ENCODE data around the gene TOR1AIP1. TPM values are rescaled to one million over a fixed set of nuclear protein-coding genes. Genes with fewer than 3 reads are reported as not detected.
"Not testable (repeated sequence)": the region's sequence is repeated elsewhere in the genome, so short reads cannot be mapped to it uniquely, and the experiment has no call there.

Gene TOR1AIP1
- total RNA-seq, 2 donors from 2014 or later, result 61.8 to 62.0 TPM

- H3K36me3 Mint-ChIP-seq (ENCODE audit: low read depth), result no peaks in the 10 kb centered on the region
- H3K27ac Mint-ChIP-seq, result no peak overlapping the region
- H3K4me1 Mint-ChIP-seq, result no peaks in the 10 kb centered on the region
- H3K9me3 Mint-ChIP-seq, result no peaks in the 10 kb centered on the region
- no peak overlapping the region for H3K4me3 Mint-ChIP-seq
- ATAC-seq (replicated peaks), result no peak
- peaks cover 13% of the 10 kb centered on the region for H3K27me3 Mint-ChIP-seq
Observed at GRCh38 chr1:179938752-179939151, 56.7 kb downstream of the TOR1AIP1 start.

GRCh38 chr1:179939941-179940340, 57.9 kb downstream of the TOR1AIP1 start:
- Mint-ChIP-seq H3K27me3 (peaks cover 8% of the 10 kb centered on the region), H3K4me3 (no peak overlapping the region), H3K27ac (no peak overlapping the region), H3K36me3 (ENCODE audit: low read depth) (no peaks in the 10 kb centered on the region), H3K4me1 (no peaks in the 10 kb centered on the region), H3K9me3 (no peaks in the 10 kb centered on the region)
- no peak for ATAC-seq (replicated peaks)

- H3K9me3 Mint-ChIP-seq, result no peaks in the 10 kb centered on the region
- H3K36me3 Mint-ChIP-seq (ENCODE audit: low read depth), result no peaks in the 10 kb centered on the region
- H3K27me3 Mint-ChIP-seq, result peaks cover 7% of the 10 kb centered on the region
- no peak overlapping the region for H3K4me3 Mint-ChIP-seq
- H3K4me1 Mint-ChIP-seq, result no peaks in the 10 kb centered on the region
- H3K27ac Mint-ChIP-seq, result no peak overlapping the region
- ATAC-seq (replicated peaks), result no peak
Observed at GRCh38 chr1:179941454-179941853, 59.4 kb downstream of the TOR1AIP1 start.

DNA sequence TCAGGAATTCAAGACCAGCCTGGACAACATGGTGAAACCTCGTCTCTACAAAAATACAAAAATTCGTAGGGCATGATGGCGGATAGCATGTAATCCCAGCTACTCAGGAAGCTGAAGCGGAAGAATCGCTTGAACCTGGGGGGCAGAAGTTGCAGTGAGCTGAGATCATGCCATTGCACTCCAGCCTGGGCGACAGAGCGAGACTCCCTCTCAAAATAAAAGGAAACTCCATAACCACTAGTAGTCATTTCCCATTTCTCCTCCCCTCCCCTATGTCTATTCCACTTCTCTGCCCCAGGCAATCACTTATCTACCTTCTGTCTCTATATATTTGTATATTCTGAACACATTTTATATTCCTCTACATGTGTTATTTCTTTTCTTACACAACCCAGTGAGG, 68.6 kb downstream of the TOR1AIP1 start:
- no peak overlapping the region for H3K4me3 Mint-ChIP-seq
- no peaks in the 10 kb centered on the region for H3K36me3 Mint-ChIP-seq (ENCODE audit: low read depth)
- ATAC-seq (replicated peaks), result no peak
- H3K27me3 Mint-ChIP-seq, result no peaks in the 10 kb centered on the region
- no peaks in the 10 kb centered on the region for H3K9me3 Mint-ChIP-seq
- H3K4me1 Mint-ChIP-seq, result peaks cover 12% of the 10 kb centered on the region
- H3K27ac Mint-ChIP-seq, result no peak overlapping the region

DNA sequence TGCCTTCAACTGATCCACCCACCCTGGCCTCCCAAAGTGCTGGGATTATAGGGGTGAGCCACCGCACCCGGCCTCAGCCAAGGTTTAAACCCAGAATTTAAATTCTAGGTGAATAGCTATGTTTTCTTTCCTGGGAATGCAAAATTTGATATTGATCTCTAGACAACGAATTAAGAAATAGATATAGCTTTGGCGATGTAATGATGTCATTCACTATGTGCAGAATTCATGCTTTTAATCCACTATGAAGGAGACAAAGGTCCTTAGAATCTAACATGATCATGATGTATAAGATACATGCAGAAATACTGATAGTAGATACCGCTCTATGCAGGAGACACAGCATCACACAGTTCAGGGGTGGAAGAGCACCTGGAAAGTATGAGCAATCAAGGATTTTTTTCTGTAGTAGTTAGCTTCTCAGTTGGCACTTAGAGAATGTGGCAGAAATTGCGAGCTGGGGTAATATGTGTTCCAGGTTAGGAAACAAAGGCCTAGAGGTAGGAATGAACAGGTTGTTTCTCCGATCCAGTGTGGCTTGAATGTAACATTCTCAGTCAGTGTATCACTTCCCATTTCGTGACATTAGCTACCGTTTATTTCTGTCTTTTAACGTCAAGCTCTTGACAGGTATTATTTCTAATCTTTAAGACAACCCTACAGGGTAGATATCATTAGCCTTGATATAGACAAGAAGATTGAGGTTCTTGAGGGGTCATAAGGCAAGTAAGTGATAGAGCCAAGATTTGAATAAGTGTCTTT, 69.5 kb downstream of the TOR1AIP1 start:
- H3K36me3 Mint-ChIP-seq (ENCODE audit: low read depth), result no peaks in the 10 kb centered on the region
- H3K27ac Mint-ChIP-seq, result peak overlapping the region; percentile 89
- no peak for ATAC-seq (replicated peaks)
- H3K4me3 Mint-ChIP-seq, result peak overlapping the region; percentile 88
- H3K27me3 Mint-ChIP-seq, result no peaks in the 10 kb centered on the region
- H3K9me3 Mint-ChIP-seq, result no peaks in the 10 kb centered on the region
- H3K4me1 Mint-ChIP-seq, result peaks cover 18% of the 10 kb centered on the region

GRCh38 chr1:179952186-179952585, 70.1 kb downstream of the TOR1AIP1 start:
- Mint-ChIP-seq H3K36me3 (ENCODE audit: low read depth) (no peaks in the 10 kb centered on the region), H3K4me3 (peak overlapping the region; percentile 88), H3K27me3 (no peaks in the 10 kb centered on the region), H3K4me1 (peaks cover 21% of the 10 kb centered on the region), H3K9me3 (no peaks in the 10 kb centered on the region), H3K27ac (peak overlapping the region; percentile 89)
- no peak for ATAC-seq (replicated peaks)

GRCh38 chr1:179953974-179954492, 71.9 kb downstream of the TOR1AIP1 start:
- Mint-ChIP-seq H3K27me3 (no peaks in the 10 kb centered on the region), H3K36me3 (ENCODE audit: low read depth) (no peaks in the 10 kb centered on the region), H3K9me3 (no peaks in the 10 kb centered on the region), H3K4me1 (peaks cover 24% of the 10 kb centered on the region), H3K4me3 (peak overlapping the region; percentile 88), H3K27ac (peak overlapping the region; percentile 89)
- peak; percentile 38 for ATAC-seq (replicated peaks)

GRCh38 chr1:179954493-179955286, 72.6 kb downstream of the TOR1AIP1 start, which contains the start of gene CEP350:
TSS of gene CEP350 (plus strand) at chr1:179954810. CDS start at chr1:179986182, 31,372 bp downstream.
- peak; percentile 93 for ATAC-seq (replicated peaks)
- no peaks in the 10 kb centered on the region for H3K36me3 Mint-ChIP-seq (ENCODE audit: low read depth)
- H3K4me3 Mint-ChIP-seq, result peak within 1 kb of the TSS; percentile 88
- peaks cover 24% of the 10 kb centered on the region for H3K4me1 Mint-ChIP-seq
- peak within 1 kb of the TSS; percentile 89 for H3K27ac Mint-ChIP-seq
- H3K9me3 Mint-ChIP-seq, result no peaks in the 10 kb centered on the region
- no peaks in the 10 kb centered on the region for H3K27me3 Mint-ChIP-seq

- no peaks in the 10 kb centered on the region for H3K27me3 Mint-ChIP-seq
- peak overlapping the region; percentile 88 for H3K4me3 Mint-ChIP-seq
- H3K9me3 Mint-ChIP-seq, result no peaks in the 10 kb centered on the region
- no peaks in the 10 kb centered on the region for H3K36me3 Mint-ChIP-seq (ENCODE audit: low read depth)
- peaks cover 24% of the 10 kb centered on the region for H3K4me1 Mint-ChIP-seq
- H3K27ac Mint-ChIP-seq, result peak overlapping the region; percentile 89
- ATAC-seq (replicated peaks), result peak; percentile 1
Observed at GRCh38 chr1:179955287-179955680, 73.2 kb downstream of the TOR1AIP1 start.

- Mint-ChIP-seq H3K36me3 (ENCODE audit: low read depth) (no peaks in the 10 kb centered on the region), H3K27me3 (no peaks in the 10 kb centered on the region), H3K9me3 (no peaks in the 10 kb centered on the region), H3K4me3 (peak overlapping the region; percentile 88), H3K4me1 (peaks cover 24% of the 10 kb centered on the region), H3K27ac (peak overlapping the region; percentile 89)
- ATAC-seq (replicated peaks), result no peak
Observed at GRCh38 chr1:179955731-179956130, 73.6 kb downstream of the TOR1AIP1 start.

DNA sequence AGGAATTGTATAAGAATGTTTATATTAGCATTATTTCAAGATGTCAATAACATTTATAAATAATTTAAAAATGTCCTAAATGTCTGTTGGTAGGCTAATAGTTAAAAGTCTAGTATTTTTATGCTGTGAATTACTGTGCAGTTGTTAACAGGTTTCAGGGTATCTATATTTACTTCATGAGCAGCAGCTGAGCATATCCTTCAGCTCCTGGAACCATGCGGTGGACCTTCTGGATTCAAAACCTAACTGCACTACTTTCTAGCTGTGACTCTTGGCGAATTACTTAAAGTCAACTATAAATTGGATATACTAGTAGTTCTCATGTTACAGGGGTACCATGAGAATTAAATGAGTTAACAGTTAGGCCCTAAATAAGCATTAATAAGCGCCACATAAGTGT, 76.3 kb downstream of the TOR1AIP1 start:
- Mint-ChIP-seq H3K9me3 (no peaks in the 10 kb centered on the region), H3K27ac (no peak overlapping the region), H3K27me3 (no peaks in the 10 kb centered on the region), H3K36me3 (ENCODE audit: low read depth) (peaks cover 20% of the 10 kb centered on the region), H3K4me3 (no peak overlapping the region), H3K4me1 (peaks cover 25% of the 10 kb centered on the region)
- no peak for ATAC-seq (replicated peaks)

- not testable (repeated sequence) for H3K27ac Mint-ChIP-seq; H3K27me3 Mint-ChIP-seq; H3K9me3 Mint-ChIP-seq; H3K4me3 Mint-ChIP-seq; ATAC-seq (replicated peaks)
- H3K4me1 Mint-ChIP-seq, result peaks cover 37% of the 10 kb centered on the region
- peaks cover 20% of the 10 kb centered on the region for H3K36me3 Mint-ChIP-seq (ENCODE audit: low read depth)
Observed at GRCh38 chr1:179962168-179962567, 80.1 kb downstream of the TOR1AIP1 start.

DNA sequence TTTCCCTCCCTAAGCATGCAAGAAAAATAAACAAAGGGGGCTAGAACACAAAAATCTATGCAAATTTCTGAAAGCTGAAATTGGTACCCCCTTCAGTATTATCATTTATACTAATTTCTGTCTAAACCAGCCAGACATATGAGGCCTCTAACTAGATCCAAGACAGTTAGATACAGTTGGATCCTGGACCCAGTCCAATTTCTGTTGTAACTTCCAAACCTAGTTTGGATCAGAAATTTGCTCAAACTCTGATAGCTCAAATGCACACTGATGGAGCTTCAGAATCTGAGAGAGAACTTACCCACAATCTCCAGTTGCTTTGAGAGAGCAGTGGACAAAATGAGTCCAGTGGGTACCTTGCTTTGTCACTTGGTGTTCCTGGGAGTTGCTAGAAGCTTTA, 84.5 kb downstream of the TOR1AIP1 start:
- H3K36me3 Mint-ChIP-seq (ENCODE audit: low read depth), result peaks cover 25% of the 10 kb centered on the region
- no peaks in the 10 kb centered on the region for H3K9me3 Mint-ChIP-seq
- H3K27ac Mint-ChIP-seq, result no peak overlapping the region
- H3K4me1 Mint-ChIP-seq, result peaks cover 46% of the 10 kb centered on the region
- H3K27me3 Mint-ChIP-seq, result no peaks in the 10 kb centered on the region
- no peak for ATAC-seq (replicated peaks)
- H3K4me3 Mint-ChIP-seq, result no peak overlapping the region

DNA sequence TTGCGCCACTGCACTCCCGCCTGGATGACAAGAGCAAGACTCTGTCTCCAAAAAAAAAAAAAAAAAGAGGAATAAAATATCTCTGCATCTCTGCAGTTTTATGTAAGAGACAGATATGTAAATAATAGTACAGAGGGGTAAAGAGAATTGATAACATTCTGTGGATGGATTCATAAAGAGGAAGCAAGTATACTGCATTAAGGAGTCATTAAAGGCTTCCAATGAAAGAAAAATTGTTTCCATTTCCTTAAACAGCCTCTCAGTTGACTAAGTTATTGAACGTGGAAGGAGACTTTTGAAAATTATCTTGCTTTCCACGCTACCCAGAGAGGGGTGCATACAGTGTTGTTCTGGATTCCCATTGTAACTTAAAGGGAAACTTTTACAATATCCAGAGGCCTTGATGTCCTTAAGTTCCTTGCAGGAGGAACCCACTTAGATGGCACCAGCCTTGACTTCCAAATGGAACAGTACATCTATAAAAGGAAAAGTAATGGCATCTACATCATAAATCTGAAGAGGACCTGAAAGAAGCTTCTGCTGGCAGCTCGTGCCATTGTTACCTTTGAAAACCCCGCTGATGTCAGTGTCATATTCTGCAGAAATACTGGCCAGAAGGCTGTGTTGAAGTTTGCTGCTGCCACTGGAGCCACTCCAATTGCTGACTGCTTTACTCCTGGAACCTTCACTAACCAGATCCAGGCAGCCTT, 86.4 kb downstream of the TOR1AIP1 start:
- H3K4me1 Mint-ChIP-seq, result peaks cover 43% of the 10 kb centered on the region
- peaks cover 10% of the 10 kb centered on the region for H3K36me3 Mint-ChIP-seq (ENCODE audit: low read depth)

More for the DNA sequence above, 86.4 kb downstream of the TOR1AIP1 start:
- Mint-ChIP-seq H3K9me3 (no peaks in the 10 kb centered on the region), H3K27me3 (no peaks in the 10 kb centered on the region), H3K27ac (no peak overlapping the region), H3K4me3 (peak overlapping the region; percentile 15)
- no peak for ATAC-seq (replicated peaks)

Data from activated T-helper 17 cell treated with anti-CD3 and anti-CD28 coated beads, Interleukin-2, amount 50 U/mL, for 72 hours (primary cell).